OCI-LY7 (cell line): ENCODE data around the gene CLK4. TPM values are rescaled to one million over a fixed set of nuclear protein-coding genes. Genes with fewer than 3 reads are reported as not detected.

Experiments used
- BruUV-seq: library from RNA; stranded (reverse); fragments of 400-500 nt; replicated peaks from 2 replicates; lab custom pipeline; 2021; lab: Mats Ljungman, UMichigan
- CTCF ChIA-PET: fragments of 300-600 bp; sonication (Branson Sonifier 250); formaldehyde crosslinking; loops from one replicate; lab custom pipeline; 2022; ENCODE audit warnings: antibody characterized with exemption; ENCODE audit not compliant: unreplicated experiment; lab: Charles Lee
- POLR2A ChIA-PET: fragments of 300-600 bp; sonication (Branson Sonifier 250); formaldehyde crosslinking; loops from one replicate; lab custom pipeline; 2022; ENCODE audit warnings: antibody characterized with exemption; lab: Charles Lee
- DNase-seq: peaks from one replicate; pipeline ENCODE4 v3.0.0-alpha.2; 2015; ENCODE audit warnings: low spot score
- H2AFZ ChIP-seq: fragments of 200-600 bp; sonication (generic), shearing (Covaris generic); 2 replicates; pipeline ENCODE4 v1.6.1; 2014; ENCODE audit warnings: mild to moderate bottlenecking, antibody characterized with exemption, low read length, moderate library complexity
- H3K27ac ChIP-seq: fragments of 200-600 bp; sonication (generic); 2 replicates; pipeline ENCODE4 v1.5.1; 2014; ENCODE audit warnings: mixed run types, low read depth, mild to moderate bottlenecking, moderate library complexity, low read length, inconsistent platforms; ENCODE audit not compliant: poor library complexity, severe bottlenecking
- H3K36me3 ChIP-seq: fragments of 200-600 bp; sonication (generic); 2 replicates; pipeline ENCODE4 v1.6.1; 2014; ENCODE audit warnings: mild to moderate bottlenecking, antibody characterized with exemption, low read length, moderate library complexity, mixed read lengths; ENCODE audit not compliant: insufficient read depth
- H3K4me1 ChIP-seq: fragments of 200-600 bp; sonication (generic); 2 replicates; pipeline ENCODE4 v1.5.1; 2014; ENCODE audit warnings: mild to moderate bottlenecking, low read length; ENCODE audit not compliant: insufficient read depth, poor library complexity, severe bottlenecking
- H3K4me2 ChIP-seq: fragments of 200-600 bp; sonication (generic); 2 replicates; pipeline ENCODE4 v1.6.1; 2014; ENCODE audit warnings: mild to moderate bottlenecking, low read length
- H3K4me3 ChIP-seq: fragments of 200-600 bp; sonication (generic); 2 replicates; pipeline ENCODE4 v1.5.1; 2014; ENCODE audit warnings: mild to moderate bottlenecking, low read depth, low read length; ENCODE audit not compliant: poor library complexity, severe bottlenecking
- H3K79me2 ChIP-seq: fragments of 200-600 bp; sonication (generic); 2 replicates; pipeline ENCODE4 v1.6.1; 2016; ENCODE audit warnings: low read depth, mild to moderate bottlenecking, low read length, moderate library complexity, mixed read lengths; ENCODE audit not compliant: insufficient read depth
- H3K9me2 ChIP-seq: fragments of 200-600 bp; sonication (generic); 2 replicates; pipeline ENCODE4 v1.6.1; 2016; ENCODE audit warnings: mild to moderate bottlenecking, low read length, mixed read lengths; ENCODE audit not compliant: insufficient read depth
- H3K9me3 ChIP-seq: fragments of 200-600 bp; sonication (generic); 2 replicates; pipeline ENCODE4 v1.6.1; 2014; ENCODE audit warnings: mild to moderate bottlenecking, mixed run types, low read length, mixed read lengths
- H4K20me1 ChIP-seq: fragments of 200-600 bp; sonication (generic); 2 replicates; pipeline ENCODE4 v1.6.1; 2014; ENCODE audit warnings: mild to moderate bottlenecking, antibody characterized with exemption, low read length, moderate library complexity, mixed read lengths; ENCODE audit not compliant: insufficient read depth
- EZH2phosphoT487 ChIP-seq: fragments of 200-600 bp; sonication (generic); IDR thresholded peaks from 2 replicates; pipeline ENCODE4 v1.6.1; 2018; ENCODE audit warnings: low read depth, borderline replicate concordance, mild to moderate bottlenecking, mixed run types, antibody characterized with exemption, low read length, moderate library complexity, mixed read lengths
- intact Hi-C: fragments of 100-400 bp; cut with micrococcal nuclease; formaldehyde crosslinking; loops from one replicate; pipeline ENCODE4 v1.10.0; 2022; ENCODE audit not compliant: unreplicated experiment
- total RNA-seq, 2 experiments: library from RNA; depleted of rRNA in 1 of 2; stranded (reverse); fragments of >200 nt in 1 of 2; shearing (Covaris generic) in 1 of 2; gene quantifications; 2 replicates each; pipeline ENCODE4 v1.2.3, GENCODE V29; 2014 to 2022
- TF ChIP-seq, protein P1 (sequence below): fragments of 200-600 bp; sonication (generic); conservative IDR thresholded peaks from 2 replicates; pipeline ENCODE4 v1.5.1; 2014; ENCODE audit warnings: mild to moderate bottlenecking, antibody characterized with exemption, low read length, moderate library complexity, mixed read lengths

The CLK4 gene
- total RNA-seq, 2 experiments from 2014 or later, result 32.6 to 37.4 TPM

DNA sequence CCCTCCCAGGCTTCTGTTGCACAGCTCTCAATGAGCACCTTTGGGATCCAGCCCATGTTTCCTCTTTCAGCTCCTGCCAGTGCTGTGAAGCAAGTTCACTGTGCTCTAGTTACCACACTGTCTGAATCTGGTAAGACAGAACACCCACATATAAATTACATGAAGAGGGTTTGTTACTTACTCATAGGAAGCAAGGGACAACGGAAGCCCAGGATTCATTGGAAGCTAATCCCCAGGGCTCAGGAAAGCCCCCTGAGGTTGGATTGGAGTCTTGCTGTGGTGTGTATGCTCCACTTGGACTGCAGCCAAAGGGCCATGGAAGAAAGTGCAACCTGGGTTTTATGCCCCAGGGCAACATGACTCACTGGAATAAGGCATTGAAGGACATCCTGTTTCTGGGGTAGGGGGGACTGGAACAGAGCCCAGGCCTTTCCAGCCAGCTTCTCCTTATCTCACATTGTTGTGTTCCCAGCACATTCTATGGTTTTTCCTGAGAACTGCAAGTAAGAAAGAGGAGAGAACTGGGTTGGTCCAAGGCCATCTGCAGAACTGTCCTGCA lies 15.6 kb upstream of the CLK4 start:
- H3K27ac ChIP-seq, result no peak overlapping the region
- H3K4me1 ChIP-seq, result no peaks in the 10 kb centered on the region
- H3K9me2 ChIP-seq, result 0 out of 2 replicates have a peak, but pooled peaks cover 3% of the 10 kb centered on the region
- no peaks in the 10 kb centered on the region for H4K20me1 ChIP-seq
- CTCF ChIA-PET, result no interaction called here
- TF ChIP-seq EZH2phosphoT487, result no peak
- TF ChIP-seq, protein P1, sequence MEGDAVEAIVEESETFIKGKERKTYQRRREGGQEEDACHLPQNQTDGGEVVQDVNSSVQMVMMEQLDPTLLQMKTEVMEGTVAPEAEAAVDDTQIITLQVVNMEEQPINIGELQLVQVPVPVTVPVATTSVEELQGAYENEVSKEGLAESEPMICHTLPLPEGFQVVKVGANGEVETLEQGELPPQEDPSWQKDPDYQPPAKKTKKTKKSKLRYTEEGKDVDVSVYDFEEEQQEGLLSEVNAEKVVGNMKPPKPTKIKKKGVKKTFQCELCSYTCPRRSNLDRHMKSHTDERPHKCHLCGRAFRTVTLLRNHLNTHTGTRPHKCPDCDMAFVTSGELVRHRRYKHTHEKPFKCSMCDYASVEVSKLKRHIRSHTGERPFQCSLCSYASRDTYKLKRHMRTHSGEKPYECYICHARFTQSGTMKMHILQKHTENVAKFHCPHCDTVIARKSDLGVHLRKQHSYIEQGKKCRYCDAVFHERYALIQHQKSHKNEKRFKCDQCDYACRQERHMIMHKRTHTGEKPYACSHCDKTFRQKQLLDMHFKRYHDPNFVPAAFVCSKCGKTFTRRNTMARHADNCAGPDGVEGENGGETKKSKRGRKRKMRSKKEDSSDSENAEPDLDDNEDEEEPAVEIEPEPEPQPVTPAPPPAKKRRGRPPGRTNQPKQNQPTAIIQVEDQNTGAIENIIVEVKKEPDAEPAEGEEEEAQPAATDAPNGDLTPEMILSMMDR, result no peak
- H3K79me2 ChIP-seq, result no peaks in the 10 kb centered on the region
- BruUV-seq, result no TSS peak
- DNase-seq, result no peak
- H3K4me2 ChIP-seq, result no peak overlapping the region
- no peaks in the 10 kb centered on the region for H3K9me3 ChIP-seq
- H3K36me3 ChIP-seq, result no peaks in the 10 kb centered on the region
- no peak overlapping the region for H3K4me3 ChIP-seq
- POLR2A ChIA-PET, result no interaction called here
- no peak overlapping the region for H2AFZ ChIP-seq
- intact Hi-C loops, result no loop called here

DNA sequence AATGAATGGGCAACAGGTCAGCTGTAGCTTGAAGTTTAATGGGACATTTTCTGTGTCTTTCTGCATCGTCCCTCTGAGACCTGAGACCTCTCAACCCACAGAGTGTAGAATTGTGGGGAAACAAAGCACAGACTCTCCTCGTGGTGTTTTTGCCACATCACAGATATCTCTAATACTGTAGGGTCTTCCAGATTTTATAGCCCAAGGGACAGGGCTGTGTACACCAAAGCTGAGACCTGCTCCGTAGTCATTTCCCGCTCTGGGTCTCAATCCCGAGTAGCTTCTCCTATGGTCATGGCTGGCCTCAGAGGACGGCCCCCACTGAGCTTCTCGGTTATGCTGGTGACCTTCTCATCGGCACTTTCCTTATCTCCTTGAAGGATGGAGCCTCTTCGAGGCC lies 14.9 kb upstream of the CLK4 start:
- no peaks in the 10 kb centered on the region for H3K4me1 ChIP-seq
- no peak overlapping the region for H3K27ac ChIP-seq
- H3K9me2 ChIP-seq, result 0 out of 2 replicates have a peak, but pooled peaks cover 3% of the 10 kb centered on the region
- no peak overlapping the region for H3K4me2 ChIP-seq
- TF ChIP-seq, protein P1, result no peak
- H4K20me1 ChIP-seq, result no peaks in the 10 kb centered on the region
- H3K9me3 ChIP-seq, result no peaks in the 10 kb centered on the region
- no peak overlapping the region for H2AFZ ChIP-seq
- H3K36me3 ChIP-seq, result no peaks in the 10 kb centered on the region
- CTCF ChIA-PET, result no interaction called here
- no TSS peak for BruUV-seq
- H3K4me3 ChIP-seq, result no peak overlapping the region
- POLR2A ChIA-PET, result interaction anchor here (0.6 kb wide), 1 partner anchor 976 kb away, joined by 3 read pairs; no protein-coding TSS in a partner anchor
- no peak for DNase-seq
- intact Hi-C loops, result no loop called here
- no peaks in the 10 kb centered on the region for H3K79me2 ChIP-seq

DNA sequence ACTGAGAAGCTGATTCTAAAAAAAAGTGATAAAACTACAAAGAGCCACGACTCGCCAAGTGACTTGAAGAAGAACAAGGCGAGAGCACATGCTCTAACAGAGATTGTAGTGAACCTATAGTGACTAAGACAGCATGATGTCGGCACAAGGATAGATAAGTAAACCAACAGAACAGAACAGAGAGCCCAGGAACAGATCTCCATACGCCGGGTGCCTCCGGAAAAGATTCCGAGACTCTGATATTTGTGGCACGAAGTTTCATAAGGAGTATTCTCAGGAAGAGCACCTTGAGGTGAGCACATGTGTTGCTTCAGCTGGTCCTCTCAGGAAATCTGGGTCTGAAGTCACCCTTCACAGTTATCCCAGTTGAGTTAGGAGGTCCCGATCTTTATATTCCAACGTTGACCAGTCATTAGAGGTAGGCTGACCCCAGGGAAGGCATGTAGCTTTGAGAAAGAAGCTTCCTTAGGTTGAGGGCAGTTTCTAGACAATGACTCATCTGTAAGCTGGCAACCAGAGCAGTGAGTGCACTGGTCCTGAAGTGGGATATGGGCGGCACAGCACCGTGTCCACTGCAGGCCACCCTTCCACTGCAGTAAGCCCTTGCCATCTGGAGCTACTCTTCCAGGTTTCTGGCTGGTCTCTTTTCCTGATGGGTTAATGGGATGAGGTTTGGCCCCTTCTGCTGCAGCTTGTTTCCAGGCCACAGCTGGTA lies 13.6 kb upstream of the CLK4 start:
- no peaks in the 10 kb centered on the region for H3K9me3 ChIP-seq
- intact Hi-C loops, result no loop called here
- BruUV-seq, result no TSS peak

More for the DNA sequence above, 13.6 kb upstream of the CLK4 start:
- Histone ChIP-seq H3K36me3 (no peaks in the 10 kb centered on the region), H3K9me2 (0 out of 2 replicates have a peak, but pooled peaks cover 3% of the 10 kb centered on the region), H4K20me1 (no peaks in the 10 kb centered on the region), H3K79me2 (no peaks in the 10 kb centered on the region), H3K4me3 (no peak overlapping the region), H3K4me2 (no peak overlapping the region), H2AFZ (no peak overlapping the region), H3K27ac (no peak overlapping the region), H3K4me1 (no peaks in the 10 kb centered on the region)
- CTCF ChIA-PET, result no interaction called here
- no peak for TF ChIP-seq EZH2phosphoT487
- TF ChIP-seq, protein P1, result no peak
- no peak for DNase-seq
- POLR2A ChIA-PET, result no interaction called here
